Measurements from ENCODE around the gene IPO4.
"Not testable (repeated sequence)": the region's sequence is repeated elsewhere in the genome, so short reads cannot be mapped to it uniquely, and the experiment has no call there.

IPO4 gene

GRCh38 chr14:24204163-24205146, 15.8 kb upstream of the IPO4 start:
- Histone ChIP-seq H3K27me3 (replicated peaks; ENCODE audit: control insufficient read depth, insufficient read depth, low read length) (no peaks in the 10 kb centered on the region), H3K36me3 (ENCODE audit: control insufficient read depth, insufficient read depth, low read length) (peaks cover 29% of the 10 kb centered on the region), H3K4me3 (replicated peaks; ENCODE audit: low read depth, low read length) (no peak overlapping the region)
- no peak for DNase-seq (ENCODE audit: extremely low read depth, insufficient read length)
- no peak for TF ChIP-seq CTCF (IDR thresholded peaks at IDR 0.05; ENCODE audit: insufficient read depth, low read length, poor library complexity, severe bottlenecking)

- not testable (repeated sequence) for H3K27me3 ChIP-seq (replicated peaks; ENCODE audit: control insufficient read depth, insufficient read depth, low read length); H3K4me3 ChIP-seq (replicated peaks; ENCODE audit: low read depth, low read length); DNase-seq (ENCODE audit: extremely low read depth, insufficient read length)
- peaks cover 28% of the 10 kb centered on the region for H3K36me3 ChIP-seq (ENCODE audit: control insufficient read depth, insufficient read depth, low read length)
Observed at GRCh38 chr14:24203249-24203886, 14.8 kb upstream of the IPO4 start.

GRCh38 chr14:24202538-24202937, 13.9 kb upstream of the IPO4 start:
- H3K4me3 ChIP-seq (replicated peaks; ENCODE audit: low read depth, low read length); H3K27me3 ChIP-seq (replicated peaks; ENCODE audit: control insufficient read depth, insufficient read depth, low read length); DNase-seq (ENCODE audit: extremely low read depth, insufficient read length): not testable (repeated sequence)
- peaks cover 24% of the 10 kb centered on the region for H3K36me3 ChIP-seq (ENCODE audit: control insufficient read depth, insufficient read depth, low read length)

- TF ChIP-seq CTCF (IDR thresholded peaks at IDR 0.05; ENCODE audit: insufficient read depth, low read length, poor library complexity, severe bottlenecking) = no peak
- no peak for DNase-seq (ENCODE audit: extremely low read depth, insufficient read length)
- H3K36me3 ChIP-seq (ENCODE audit: control insufficient read depth, insufficient read depth, low read length) = peaks cover 10% of the 10 kb centered on the region
- H3K4me3 ChIP-seq (replicated peaks; ENCODE audit: low read depth, low read length) = no peak overlapping the region
- H3K27me3 ChIP-seq (replicated peaks; ENCODE audit: control insufficient read depth, insufficient read depth, low read length) = no peaks in the 10 kb centered on the region
Observed at GRCh38 chr14:24198814-24199524, 10.4 kb upstream of the IPO4 start.

GRCh38 chr14:24197056-24197450, 8.4 kb upstream of the IPO4 start:
- Histone ChIP-seq H3K36me3 (ENCODE audit: control insufficient read depth, insufficient read depth, low read length) (peaks cover 8% of the 10 kb centered on the region), H3K27me3 (replicated peaks; ENCODE audit: control insufficient read depth, insufficient read depth, low read length) (no peaks in the 10 kb centered on the region), H3K4me3 (replicated peaks; ENCODE audit: low read depth, low read length) (peak overlapping the region; percentile 97)
- no peak for DNase-seq (ENCODE audit: extremely low read depth, insufficient read length)
- no peak for TF ChIP-seq CTCF (IDR thresholded peaks at IDR 0.05; ENCODE audit: insufficient read depth, low read length, poor library complexity, severe bottlenecking)

- Histone ChIP-seq H3K27me3 (replicated peaks; ENCODE audit: control insufficient read depth, insufficient read depth, low read length) (no peaks in the 10 kb centered on the region), H3K4me3 (replicated peaks; ENCODE audit: low read depth, low read length) (peak overlapping the region; percentile 97)
- no peak for DNase-seq (ENCODE audit: extremely low read depth, insufficient read length)
Observed at GRCh38 chr14:24196071-24197055, 7.7 kb upstream of the IPO4 start.

More at GRCh38 chr14:24196071-24197055, 7.7 kb upstream of the IPO4 start:
- TF ChIP-seq CTCF (IDR thresholded peaks at IDR 0.05; ENCODE audit: insufficient read depth, low read length, poor library complexity, severe bottlenecking) = no peak
- peaks cover 7% of the 10 kb centered on the region for H3K36me3 ChIP-seq (ENCODE audit: control insufficient read depth, insufficient read depth, low read length)
